HG02884 (cell line): ENCODE results near the gene PPOX.

ENCODE experiments used
- ATAC-seq: cut with Tn5 transposase; IDR thresholded peaks from one replicate; pipeline ENCODE4 v1.9.1; 2021; ENCODE audit warnings: mild to moderate bottlenecking, moderate library complexity; ENCODE audit not compliant: unreplicated experiment

PPOX gene

GRCh38 chr1:161196521-161197451, 30.6 kb downstream of the PPOX start:
- no peak for ATAC-seq

- no peak for ATAC-seq
Measured at GRCh38 chr1:161197560-161198193, 31.5 kb downstream of the PPOX start.

DNA sequence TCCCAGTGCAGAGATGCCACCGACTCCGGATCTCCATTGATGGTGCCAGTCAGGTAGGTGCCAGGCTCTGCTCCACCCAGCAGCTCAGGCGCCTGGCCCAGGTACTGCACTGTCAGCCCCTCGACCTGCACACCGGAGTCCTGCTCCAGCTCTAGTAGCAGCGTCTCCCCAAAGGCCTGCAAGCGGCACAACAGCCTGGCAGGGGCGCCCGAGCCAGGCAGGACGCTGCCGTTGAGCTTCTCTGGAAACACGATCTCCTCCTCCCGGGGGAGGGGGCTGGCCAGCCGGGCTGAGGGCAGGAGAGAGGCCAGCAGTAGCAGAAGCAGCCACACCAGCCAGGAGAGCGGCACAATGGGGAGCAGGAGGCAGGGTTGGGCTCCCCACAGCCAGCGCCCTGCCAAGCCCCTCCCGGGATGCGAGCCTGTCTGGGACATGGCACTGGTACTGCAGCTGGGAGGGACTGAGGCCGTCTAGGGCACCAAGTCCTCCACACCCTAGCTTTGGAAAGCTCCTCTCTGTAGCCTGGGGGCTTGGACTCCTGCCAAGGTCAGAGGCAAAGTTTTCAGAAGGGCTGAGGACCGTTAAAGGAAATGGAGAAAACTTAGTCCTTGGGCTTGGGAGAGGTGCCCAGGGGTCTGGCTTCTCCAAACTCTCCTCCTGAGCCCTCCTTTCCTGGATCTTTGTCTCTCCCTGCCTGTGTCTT, 32.1 kb downstream of the PPOX start:
- no peak for ATAC-seq

- no peak for ATAC-seq
Measured at GRCh38 chr1:161198897-161199431, 32.7 kb downstream of the PPOX start, which contains the start of gene ADAMTS4. TSS of gene ADAMTS4 (minus strand) at chr1:161199054. CDS start at chr1:161198627, 427 bp downstream.

GRCh38 chr1:161199506-161200139, 33.4 kb downstream of the PPOX start:
- no peak for ATAC-seq

DNA sequence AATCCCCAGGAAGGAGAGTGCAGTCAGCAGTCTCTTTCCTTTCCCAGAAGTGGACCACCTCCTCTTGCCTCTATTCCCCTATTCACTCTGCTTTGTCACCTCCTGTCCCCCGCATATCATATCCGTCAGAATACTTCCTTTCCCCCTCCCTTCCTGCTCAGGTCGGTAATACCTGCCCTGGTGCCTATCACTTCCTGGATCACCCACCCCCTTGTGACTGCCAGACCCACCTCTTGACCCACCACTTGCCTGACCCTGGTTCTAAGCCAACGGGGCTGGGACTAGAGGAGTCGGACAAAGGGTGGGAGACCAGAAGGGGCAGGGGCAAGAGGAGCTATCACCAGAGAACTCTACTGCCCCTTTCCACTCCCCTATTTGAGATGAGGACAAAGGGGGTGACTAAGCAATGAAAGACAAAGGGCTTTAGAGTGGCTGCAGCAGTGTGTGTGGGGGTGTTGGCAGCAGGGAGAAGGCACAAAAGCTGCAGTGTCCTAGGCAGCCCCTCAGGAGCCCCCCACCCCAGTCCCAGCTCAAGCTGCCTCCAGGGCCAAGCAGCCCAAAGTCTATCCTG, 34.3 kb downstream of the PPOX start:
- ATAC-seq, result no peak

GRCh38 chr1:161200992-161201835, 35.0 kb downstream of the PPOX start:
- ATAC-seq, result no peak

DNA sequence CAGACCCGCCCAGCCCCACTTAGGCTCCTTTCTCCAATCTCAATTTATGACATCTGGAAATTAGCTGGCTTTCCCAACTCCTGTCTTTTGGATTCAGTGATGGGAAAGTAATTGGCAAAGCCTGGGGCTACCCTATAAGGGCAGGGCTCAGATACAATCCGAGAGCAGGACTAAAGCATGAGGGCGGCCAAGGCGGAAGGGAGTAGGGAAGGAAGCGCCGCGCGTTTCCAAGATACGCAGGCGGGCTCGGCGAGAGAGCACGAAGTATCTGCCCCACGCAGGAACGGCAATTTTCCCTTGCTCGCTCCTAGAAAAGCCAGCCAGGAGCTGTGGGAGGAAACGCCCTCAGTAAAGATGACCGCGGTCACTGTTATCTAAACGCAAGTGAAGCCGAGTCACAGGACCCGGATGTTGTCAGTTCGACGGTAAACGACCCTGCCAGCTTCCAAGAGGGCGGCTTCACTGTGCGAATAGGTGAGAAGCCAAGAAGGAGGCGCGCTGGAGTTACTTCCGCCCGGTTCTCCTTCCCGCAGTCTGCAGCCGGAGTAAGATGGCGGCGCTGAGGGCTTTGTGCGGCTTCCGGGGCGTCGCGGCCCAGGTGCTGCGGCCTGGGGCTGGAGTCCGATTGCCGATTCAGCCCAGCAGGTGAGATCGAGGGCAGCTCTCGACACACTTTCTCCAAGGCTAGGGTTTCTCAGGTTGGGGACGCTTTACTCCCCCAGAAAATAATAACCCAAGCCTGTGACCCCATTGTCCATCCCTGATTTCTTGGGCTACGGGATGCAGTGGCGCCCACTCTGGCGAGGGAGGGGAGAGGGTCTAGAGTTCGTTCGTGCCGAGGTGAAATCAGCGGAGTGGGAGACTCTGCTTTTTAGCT, 35.8 kb downstream of the PPOX start, which contains the start of gene NDUFS2:
Gene NDUFS2, plus strand, starts transcription at position 532 of the 877 bp plus-strand sequence. Its CDS starts 19 bp downstream, at position 551.
- ATAC-seq, result peak; percentile 95

DNA sequence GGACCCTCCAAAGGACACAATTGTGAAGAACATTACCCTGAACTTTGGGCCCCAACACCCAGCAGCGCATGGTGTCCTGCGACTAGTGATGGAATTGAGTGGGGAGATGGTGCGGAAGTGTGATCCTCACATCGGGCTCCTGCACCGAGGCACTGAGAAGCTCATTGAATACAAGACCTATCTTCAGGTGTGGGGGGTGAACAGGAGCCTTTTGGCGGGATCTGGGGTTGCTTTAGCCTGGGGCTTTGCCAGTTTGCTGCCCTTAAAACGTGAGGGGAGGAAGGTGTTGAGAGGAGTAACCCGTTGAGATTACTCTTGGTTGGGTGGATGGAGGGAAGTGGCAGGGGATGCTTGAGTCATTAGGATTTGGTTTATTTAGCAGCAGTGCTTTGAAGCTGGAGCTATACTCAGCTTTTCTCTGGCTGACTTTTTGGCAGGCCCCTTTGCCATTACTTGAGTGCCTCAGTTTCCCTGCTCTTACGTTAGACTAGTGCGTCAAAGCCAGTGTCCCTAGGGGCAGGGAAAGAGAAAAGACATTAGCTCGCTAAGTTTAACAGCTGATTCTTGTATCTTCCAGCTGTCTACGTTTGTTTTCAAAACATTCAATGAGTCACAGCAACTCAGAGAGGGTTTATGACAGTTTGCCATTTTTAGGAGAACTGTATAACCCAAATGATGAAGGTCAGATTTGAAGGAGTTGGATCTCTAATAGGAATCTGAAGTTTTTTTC, 40.4 kb downstream of the PPOX start:
- ATAC-seq, result no peak

DNA sequence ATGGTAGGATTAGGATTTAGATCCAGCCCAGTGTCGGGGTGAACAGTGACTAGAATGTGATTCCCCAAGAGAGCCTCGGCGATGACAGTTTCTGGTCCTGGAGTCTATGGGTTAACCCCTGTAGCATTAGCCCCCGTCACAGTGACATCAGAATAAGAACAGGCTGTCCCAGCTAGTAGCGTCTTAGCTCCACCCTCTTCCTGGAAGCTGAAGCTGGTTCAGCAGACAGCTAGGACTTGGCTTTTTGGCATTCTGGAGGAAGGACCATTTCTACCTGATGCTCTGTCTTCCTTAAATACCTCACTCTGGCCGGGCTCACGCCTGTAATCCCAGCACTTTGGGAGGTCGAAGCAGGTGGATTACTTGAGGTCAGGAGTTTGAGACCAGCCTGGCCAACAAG, 40.9 kb downstream of the PPOX start:
- no peak for ATAC-seq

- no peak for ATAC-seq
Measured at GRCh38 chr1:161209790-161210409, 43.7 kb downstream of the PPOX start.

- ATAC-seq, result no peak
Measured at GRCh38 chr1:161214369-161214768, 48.1 kb downstream of the PPOX start.

GRCh38 chr1:161215076-161215475, 48.9 kb downstream of the PPOX start, which contains the start of gene FCER1G:
TSS of gene FCER1G (plus strand) at chr1:161215295. CDS start at chr1:161215322, 27 bp downstream.
- ATAC-seq, result no peak

GRCh38 chr1:161216945-161217712, 50.9 kb downstream of the PPOX start:
- ATAC-seq, result peak; percentile 60

- no peak for ATAC-seq
Measured at GRCh38 chr1:161217831-161218230, 51.6 kb downstream of the PPOX start.

- ATAC-seq, result no peak
Measured at GRCh38 chr1:161218301-161219077, 52.3 kb downstream of the PPOX start.
